NCI-H774 (cell line): ENCODE measurements around the gene NUDC.
A peak's percentile ranks its signal among the peaks of the same experiment; 100 is the strongest.
"Not testable (repeated sequence)": the region's sequence is repeated elsewhere in the genome, so short reads cannot be mapped to it uniquely, and the experiment has no call there.

Source experiments
- DNase-seq: peaks from one replicate; lab custom pipeline; 2025; lab: John Stamatoyannopoulos, UW

Gene NUDC

GRCh38 chr1:26921540-26922430, at the start of gene NUDC:
NUDC (plus strand) TSS chr1:26921743; CDS start chr1:26921849, 106 bp downstream.
- DNase-seq: peak; percentile 85

GRCh38 chr1:26873097-26873496, 48.4 kb upstream of the NUDC start:
- not testable (repeated sequence) for DNase-seq

- no peak for DNase-seq
These were observed 46.6 kb upstream of the NUDC start for GRCh38 chr1:26874896-26875295.

GRCh38 chr1:26877326-26877725, 44.2 kb upstream of the NUDC start:
- DNase-seq: no peak

GRCh38 chr1:26879793-26880192, 41.8 kb upstream of the NUDC start:
- DNase-seq: no peak

- DNase-seq: not testable (repeated sequence)
These were observed 39.9 kb upstream of the NUDC start for GRCh38 chr1:26881611-26882010.

- DNase-seq: no peak
These were observed 38.7 kb upstream of the NUDC start for GRCh38 chr1:26882696-26883463.

GRCh38 chr1:26887125-26887524, 34.4 kb upstream of the NUDC start:
- no peak for DNase-seq

GRCh38 chr1:26888231-26888630, 33.3 kb upstream of the NUDC start:
- DNase-seq: no peak

- peak; percentile 27 for DNase-seq
These were observed 31.7 kb upstream of the NUDC start, which contains the start of gene GPN2 for GRCh38 chr1:26889551-26890466. GPN2 (minus strand) TSS chr1:26890283; CDS start chr1:26890096, 187 bp downstream.

GRCh38 chr1:26890467-26890796, 31.1 kb upstream of the NUDC start:
- no peak for DNase-seq

- no peak for DNase-seq
These were observed 27.3 kb upstream of the NUDC start for GRCh38 chr1:26894263-26894662.

- DNase-seq: no peak
These were observed 24.2 kb upstream of the NUDC start for GRCh38 chr1:26897351-26897750.

- peak; percentile 68 for DNase-seq
These were observed 21.3 kb upstream of the NUDC start, which contains the start of gene GPATCH3 for GRCh38 chr1:26900001-26900814. GPATCH3 (minus strand) TSS chr1:26900467; CDS start chr1:26900442, 25 bp downstream.

GRCh38 chr1:26900815-26901511, 20.6 kb upstream of the NUDC start:
- DNase-seq: no peak

- DNase-seq: peak; percentile 29
These were observed 14.2 kb upstream of the NUDC start for GRCh38 chr1:26907071-26907917.

GRCh38 chr1:26909951-26910342, 11.6 kb upstream of the NUDC start:
- DNase-seq: no peak

- DNase-seq: no peak
These were observed 11.0 kb upstream of the NUDC start for GRCh38 chr1:26910343-26911160.
